ENCODE data around the gene AHDC1.

AHDC1 gene

GRCh38 chr1:27487966-27488884, 115.7 kb downstream of the AHDC1 start:
- peak overlapping the region; percentile 99 for H3K4me3 ChIP-seq (ENCODE audit: low read length)
- DNase-seq (ENCODE audit: low read depth, low spot score) = peak; percentile 54

GRCh38 chr1:27485363-27485762, 118.6 kb downstream of the AHDC1 start:
- DNase-seq (ENCODE audit: low read depth, low spot score) = no peak
- no peak overlapping the region for H3K4me3 ChIP-seq (ENCODE audit: low read length)
